Sigmoid colon (tissue), 7 donors: ENCODE results near the gene IFIT5. TPM values are rescaled to one million over a fixed set of nuclear protein-coding genes. Genes with fewer than 3 reads are reported as not detected.
A peak's percentile ranks its signal among the peaks of the same experiment; 100 is the strongest.

ENCODE experiments used
- DNase-seq: peaks from one replicate; pipeline ENCODE4 v3.0.0-alpha.2; 2019
- H3K27ac ChIP-seq, 4 donors: fragments of 200-600 bp; sonication (generic); one replicate each; pipeline ENCODE4 v1.5.1; 2016 to 2019; ENCODE audit warnings: mild to moderate bottlenecking in 1 of 4
- H3K27me3 ChIP-seq, 3 donors: fragments of 200-600 bp; sonication (generic); one replicate each; pipeline ENCODE4 v1.5.1; 2019; ENCODE audit warnings: mild to moderate bottlenecking in 1 of 3
- H3K36me3 ChIP-seq, 4 donors: fragments of 200-600 bp; sonication (generic); one replicate each; pipeline ENCODE4 v1.5.1; 2016 to 2019
- H3K4me1 ChIP-seq, 4 donors: fragments of 200-600 bp; sonication (generic); one replicate each; pipeline ENCODE4 v1.5.1; 2017 to 2019
- H3K4me3 ChIP-seq, 4 donors: fragments of 200-600 bp; sonication (generic); one replicate each; pipeline ENCODE4 v1.5.1; 2017 to 2019; ENCODE audit warnings: mild to moderate bottlenecking in 2 of 4, moderate library complexity in 1 of 4
- H3K9me3 ChIP-seq, 4 donors: fragments of 200-600 bp in 3 of 4; sonication (generic) in 3 of 4; one replicate each; pipeline versions ENCODE4 v1.5.1 to v1.6.1; 2013 to 2019
- CTCF ChIP-seq, 4 experiments: fragments of 450-650 bp in 3 of 4; fragments of 200-600 bp in 1 of 4; IDR thresholded peaks; one replicate each; pipeline ENCODE4 v1.5.1; 2016 to 2019; ENCODE audit warnings: antibody characterized with exemption in 4 of 4, mild to moderate bottlenecking in 3 of 4, moderate library complexity in 2 of 4
- EP300 ChIP-seq, 4 donors: sonication (generic); formaldehyde crosslinking; IDR thresholded peaks; one replicate each; pipeline ENCODE4 v1.6.1; 2017; ENCODE audit warnings: antibody characterized with exemption in 4 of 4
- POLR2A ChIP-seq, 2 donors: fragments of 450-650 bp; IDR thresholded peaks; one replicate each; pipeline ENCODE4 v1.6.1; 2016; ENCODE audit warnings: antibody characterized with exemption in 2 of 2, mild to moderate bottlenecking in 2 of 2, moderate library complexity in 2 of 2
- POLR2AphosphoS5 ChIP-seq, 4 donors: sonication (generic); formaldehyde crosslinking; IDR thresholded peaks; one replicate each; pipeline ENCODE4 v1.6.1; 2017; ENCODE audit warnings: antibody characterized with exemption in 4 of 4
- WGBS, 2 donors: extraction: QIAGEN DNeasy Blood & Tissue Kit; methylation state at CpG; one replicate each; pipeline ENCODE4 v1.1.7; 2013; 5-methylcytosine and 5-hydroxymethylcytosine counted together
- intact Hi-C: fragments of 100-400 bp; cut with DNase I; formaldehyde crosslinking; loops from one replicate; pipeline ENCODE4 v1.15.1; 2023
- polyA plus RNA-seq, 3 donors: library from polyadenylated mRNA; stranded (reverse); fragments of 200-250 nt; gene quantifications; one replicate each; pipeline ENCODE4 v1.2.3, GENCODE V29; 2013
- total RNA-seq, 4 donors: library from RNA; depleted of rRNA; stranded (reverse); fragments of >200 nt; gene quantifications; one replicate each; pipeline ENCODE4 v1.1.0, GENCODE V29; 2016
- donor health status: healthy with polysubstance abuse.
- donor health status: Bipolar disorder and iron deficiency.
- donor health status: healthy.

Gene IFIT5
- total and polyA plus RNA-seq, 7 donors, result 5.3 to 24.3 (median 10.2) TPM

- Histone ChIP-seq H3K9me3 (no peaks in the 10 kb centered on the region), H3K36me3 (no peaks in the 10 kb centered on the region), H3K27me3 (no peaks in the 10 kb centered on the region), H3K4me3 (no peak within 1 kb of the TSS), H3K4me1 (peaks cover 0 to 20% (median 18%) of the 10 kb centered on the region in 4 donors), H3K27ac (no peak within 1 kb of the TSS)
- 71 to 86% methylated on average over 5 of the region's 5 CpGs for WGBS, 2 donors
- intact Hi-C loops, result no loop called here
- no peak for DNase-seq
- TF ChIP-seq EP300 (IDR thresholded peaks at IDR 0.05) (no peak), POLR2A (IDR thresholded peaks at IDR 0.05) (no peak), POLR2AphosphoS5 (IDR thresholded peaks at IDR 0.05) (no peak), CTCF (IDR thresholded peaks at IDR 0.05) (no peak)
Measured at GRCh38 chr10:89377705-89378637, 36.4 kb upstream of the IFIT5 start, which contains the start of gene IFIT1B. TSS of gene IFIT1B (plus strand) at chr10:89378056. CDS start at chr10:89378136, 80 bp downstream.

- TF ChIP-seq POLR2A (IDR thresholded peaks at IDR 0.05) (no peak), EP300 (IDR thresholded peaks at IDR 0.05) (no peak), POLR2AphosphoS5 (IDR thresholded peaks at IDR 0.05) (no peak), CTCF (IDR thresholded peaks at IDR 0.05) (no peak)
- Histone ChIP-seq H3K27me3 (no peaks in the 10 kb centered on the region), H3K27ac (no peak overlapping the region), H3K9me3 (no peaks in the 10 kb centered on the region), H3K36me3 (no peaks in the 10 kb centered on the region), H3K4me3 (no peak overlapping the region), H3K4me1 (peaks cover 0 to 11% (median 9%) of the 10 kb centered on the region in 4 donors)
- intact Hi-C loops, result no loop called here
- DNase-seq, result no peak
Measured at GRCh38 chr10:89379103-89379502, 35.3 kb upstream of the IFIT5 start.

GRCh38 chr10:89382757-89383156 is 31.6 kb upstream of the IFIT5 start:
- H3K4me1 ChIP-seq, result peaks cover 0 to 5% (median 0%) of the 10 kb centered on the region in 4 donors
- no peak overlapping the region for H3K27ac ChIP-seq
- WGBS, 2 donors, result 84 to 93% methylated on average over 1 of the region's 1 CpG
- no peak for TF ChIP-seq EP300 (IDR thresholded peaks at IDR 0.05)
- no peak for TF ChIP-seq POLR2AphosphoS5 (IDR thresholded peaks at IDR 0.05)
- no peak for TF ChIP-seq POLR2A (IDR thresholded peaks at IDR 0.05)
- TF ChIP-seq CTCF (IDR thresholded peaks at IDR 0.05), result no peak
- intact Hi-C loops, result no loop called here
- DNase-seq, result no peak
- no peaks in the 10 kb centered on the region for H3K36me3 ChIP-seq
- no peaks in the 10 kb centered on the region for H3K9me3 ChIP-seq
- no peaks in the 10 kb centered on the region for H3K27me3 ChIP-seq
- no peak overlapping the region for H3K4me3 ChIP-seq

- TF ChIP-seq POLR2A (IDR thresholded peaks at IDR 0.05) (no peak), EP300 (IDR thresholded peaks at IDR 0.05) (no peak), POLR2AphosphoS5 (IDR thresholded peaks at IDR 0.05) (peak in 1 of 4 donors; percentile 11), CTCF (IDR thresholded peaks at IDR 0.05) (no peak)
- Histone ChIP-seq H3K4me1 (peaks cover 0 to 5% (median 0%) of the 10 kb centered on the region in 4 donors), H3K4me3 (no peak overlapping the region), H3K9me3 (no peaks in the 10 kb centered on the region), H3K27ac (no peak overlapping the region), H3K36me3 (no peaks in the 10 kb centered on the region), H3K27me3 (no peaks in the 10 kb centered on the region)
- intact Hi-C loops, result no loop called here
- WGBS, 2 donors, result 64 to 89% methylated on average over 4 of the region's 4 CpGs
- DNase-seq, result no peak
Measured at GRCh38 chr10:89384474-89385340, 29.7 kb upstream of the IFIT5 start.
